Hematopoietic multipotent progenitor cell treated with erythropoietin and hydrocortisone succinate and interleukin-3 and kit ligand, for 8 days (in vitro differentiated cells): ENCODE data around the gene MECP2.

Experiments used
- DNase-seq: peaks from one replicate; pipeline ENCODE4 v3.0.0-alpha.2; 2015

Gene MECP2

DNA sequence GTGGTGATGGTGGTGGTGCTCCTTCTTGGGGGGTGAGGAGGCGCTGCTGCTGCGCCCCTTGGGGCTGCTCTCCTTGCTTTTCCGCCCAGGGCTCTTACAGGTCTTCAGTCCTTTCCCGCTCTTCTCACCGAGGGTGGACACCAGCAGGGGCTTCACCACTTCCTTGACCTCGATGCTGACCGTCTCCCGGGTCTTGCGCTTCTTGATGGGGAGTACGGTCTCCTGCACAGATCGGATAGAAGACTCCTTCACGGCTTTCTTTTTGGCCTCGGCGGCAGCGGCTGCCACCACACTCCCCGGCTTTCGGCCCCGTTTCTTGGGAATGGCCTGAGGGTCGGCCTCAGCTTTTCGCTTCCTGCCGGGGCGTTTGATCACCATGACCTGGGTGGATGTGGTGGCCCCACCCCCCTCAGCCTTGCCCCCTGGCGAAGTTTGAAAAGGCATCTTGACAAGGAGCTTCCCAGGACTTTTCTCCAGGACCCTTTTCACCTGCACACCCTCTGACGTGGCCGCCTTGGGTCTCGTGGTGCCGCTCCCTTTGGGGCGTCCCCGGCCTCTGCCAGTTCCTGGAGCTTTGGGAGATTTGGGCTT, 66.7 kb downstream of the MECP2 start:
- DNase-seq = no peak

DNA sequence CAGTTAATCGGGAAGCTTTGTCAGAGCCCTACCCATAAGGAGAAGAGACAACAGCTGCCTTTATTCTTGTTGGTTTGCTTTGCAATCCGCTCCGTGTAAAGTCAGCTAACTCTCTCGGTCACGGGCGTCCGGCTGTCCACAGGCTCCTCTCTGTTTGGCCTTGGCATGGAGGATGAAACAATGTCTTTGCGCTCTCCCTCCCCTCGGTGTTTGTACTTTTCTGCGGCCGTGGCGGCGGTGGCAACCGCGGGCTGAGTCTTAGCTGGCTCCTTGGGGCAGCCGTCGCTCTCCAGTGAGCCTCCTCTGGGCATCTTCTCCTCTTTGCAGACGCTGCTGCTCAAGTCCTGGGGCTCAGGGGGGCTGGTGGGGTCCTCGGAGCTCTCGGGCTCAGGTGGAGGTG, 67.3 kb downstream of the MECP2 start:
- DNase-seq = no peak

DNA sequence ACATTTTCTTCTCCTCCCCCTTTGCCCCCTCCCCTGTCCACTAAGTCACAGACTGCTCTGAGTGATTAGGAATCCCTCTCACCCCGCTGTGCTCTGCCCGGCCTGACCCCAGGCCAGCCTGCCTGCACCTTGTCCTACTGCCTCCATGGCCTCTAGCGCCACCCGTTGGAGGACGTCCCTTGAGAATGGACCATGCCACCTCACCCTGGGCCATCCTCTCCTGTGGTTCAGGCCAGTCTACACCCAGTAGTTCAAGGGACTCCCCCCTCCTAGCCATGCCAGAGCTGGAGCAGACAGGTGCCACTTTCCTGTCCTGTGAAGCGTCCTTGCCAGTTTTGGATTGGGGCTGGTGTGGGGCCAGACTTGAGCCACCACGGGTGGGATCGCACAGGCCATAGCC, 68.1 kb downstream of the MECP2 start:
- DNase-seq = no peak

DNA sequence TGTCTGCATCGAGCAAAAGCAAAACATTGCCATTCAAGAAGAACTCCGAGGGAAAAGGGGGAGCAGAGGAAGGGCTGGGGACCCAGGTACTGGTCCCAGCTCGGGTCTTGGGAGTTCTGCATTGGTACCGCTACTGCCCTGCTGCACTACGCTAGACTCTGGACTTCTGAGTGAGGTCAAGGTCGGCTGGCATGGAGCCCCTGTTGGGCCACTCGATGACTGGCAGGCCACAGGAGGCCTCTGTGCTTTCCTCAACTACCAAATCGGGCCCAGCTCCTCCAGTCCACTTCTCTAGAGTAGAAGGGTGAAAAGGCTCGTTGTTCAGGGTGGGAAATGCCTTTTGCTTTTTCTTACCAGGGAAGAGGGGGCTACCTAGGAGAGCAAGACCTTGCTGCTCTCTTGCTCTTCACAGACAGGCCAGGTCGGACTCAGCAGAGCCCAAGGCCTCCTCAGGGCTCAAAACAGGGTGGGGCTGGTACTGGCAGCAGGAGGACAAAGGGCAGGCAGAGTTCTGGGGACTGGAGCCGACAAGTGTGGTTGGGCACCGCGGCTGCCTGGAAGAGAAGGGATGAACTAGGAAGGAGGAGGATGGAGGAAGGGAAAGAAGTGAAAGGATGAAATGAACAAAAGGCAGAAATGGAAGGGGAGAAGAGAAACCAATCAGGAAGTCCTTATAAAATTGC, 68.9 kb downstream of the MECP2 start:
- DNase-seq = no peak

DNA sequence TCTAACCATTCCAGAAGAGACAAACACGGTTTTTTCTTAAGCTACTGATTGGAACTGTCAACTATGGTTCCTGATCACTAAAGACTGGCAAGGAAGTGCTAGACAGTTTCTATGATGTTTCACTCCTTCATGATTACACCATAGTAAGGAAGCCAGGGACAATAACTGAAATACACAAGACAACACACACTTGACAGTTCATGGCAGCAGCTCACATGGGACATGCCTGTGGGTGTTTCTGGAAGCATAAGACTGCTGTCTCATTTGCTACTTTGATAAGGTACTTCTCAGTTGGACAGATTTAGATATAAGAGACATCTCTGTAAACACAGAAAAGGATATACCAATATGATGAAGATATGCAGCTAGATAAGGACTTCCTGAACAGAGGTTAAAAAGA, 69.5 kb downstream of the MECP2 start:
- no peak for DNase-seq

DNA sequence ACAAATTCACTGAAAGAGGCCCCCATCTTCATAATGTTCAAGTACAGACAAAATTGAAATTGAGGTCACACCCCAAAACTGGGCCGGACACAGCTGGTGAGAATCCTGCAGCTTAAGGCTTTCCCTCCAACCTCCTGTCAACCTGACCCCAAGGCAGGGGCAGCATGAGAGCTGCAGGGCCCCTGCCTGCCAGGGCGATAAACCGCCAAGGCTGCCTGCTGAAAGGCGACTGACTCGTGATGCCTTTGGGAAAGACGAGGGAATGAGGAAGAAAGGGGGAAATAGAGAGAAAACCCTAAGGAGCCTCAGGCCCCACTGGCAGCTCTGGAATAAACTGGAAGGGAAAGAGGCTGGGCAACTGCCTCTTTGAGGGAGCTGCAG, 70.5 kb downstream of the MECP2 start:
- no peak for DNase-seq

DNA sequence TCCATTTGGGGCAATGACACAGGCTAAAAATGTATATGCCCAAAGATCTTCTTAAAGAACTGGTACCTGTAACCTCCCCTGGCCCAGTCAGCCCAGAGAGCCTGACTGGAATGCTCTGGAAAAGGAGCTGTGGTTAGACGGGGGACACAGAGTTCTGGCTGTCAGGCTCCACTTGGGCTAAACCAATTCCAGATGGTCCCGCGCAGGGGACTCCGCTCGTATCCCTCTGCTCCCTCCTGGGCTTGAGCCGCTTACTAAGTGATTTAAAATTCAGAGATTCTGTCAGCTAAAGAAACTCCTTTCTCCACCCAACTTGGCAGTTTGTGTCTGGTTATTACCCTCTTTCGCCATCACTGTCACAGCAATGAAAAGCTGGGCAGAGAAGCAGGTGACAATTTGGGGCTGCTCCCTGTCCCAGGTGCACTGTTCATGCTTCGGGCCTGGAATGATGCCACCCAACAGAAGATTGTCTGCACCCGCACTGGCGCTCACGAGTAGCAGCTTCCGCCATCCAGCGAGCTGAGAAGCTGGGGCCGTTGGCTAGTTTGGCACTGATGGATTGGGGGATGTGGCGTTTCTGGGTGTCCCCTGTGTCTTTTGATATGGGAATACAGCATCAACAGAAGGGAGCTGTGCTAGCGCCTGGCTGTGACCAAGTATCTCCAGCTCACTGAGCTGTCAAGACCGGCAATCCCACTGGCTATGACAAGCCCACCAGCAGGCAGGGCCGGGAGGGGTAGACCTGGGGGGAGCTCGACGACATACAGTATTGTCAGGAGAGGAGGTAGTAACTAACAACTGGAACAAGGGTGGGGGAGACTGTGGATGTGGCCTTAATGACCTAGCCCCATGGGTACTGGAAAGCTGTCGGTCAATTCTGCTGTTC, 71.1 kb downstream of the MECP2 start:
- DNase-seq = no peak

DNA sequence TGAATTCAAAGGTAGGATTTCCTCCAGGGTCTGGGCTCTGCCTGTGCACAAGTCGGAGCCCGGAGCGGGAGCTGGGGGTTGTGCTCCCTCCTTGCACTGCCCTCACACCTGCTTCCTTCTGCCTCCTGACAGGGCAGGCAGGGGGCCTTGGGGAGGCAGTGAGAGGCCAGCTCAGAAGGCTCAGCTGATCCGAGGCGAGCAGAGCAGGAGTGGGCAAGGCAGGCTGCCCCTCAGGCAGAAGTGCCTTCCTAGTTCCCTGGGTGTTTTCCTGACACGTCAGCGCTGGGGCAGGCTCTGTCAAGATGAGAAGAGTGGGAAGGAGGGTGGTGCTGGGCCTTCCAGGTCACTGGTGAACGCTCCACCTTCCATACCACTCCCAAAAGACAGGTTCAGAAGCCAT, 72.3 kb downstream of the MECP2 start:
- no peak for DNase-seq

DNA sequence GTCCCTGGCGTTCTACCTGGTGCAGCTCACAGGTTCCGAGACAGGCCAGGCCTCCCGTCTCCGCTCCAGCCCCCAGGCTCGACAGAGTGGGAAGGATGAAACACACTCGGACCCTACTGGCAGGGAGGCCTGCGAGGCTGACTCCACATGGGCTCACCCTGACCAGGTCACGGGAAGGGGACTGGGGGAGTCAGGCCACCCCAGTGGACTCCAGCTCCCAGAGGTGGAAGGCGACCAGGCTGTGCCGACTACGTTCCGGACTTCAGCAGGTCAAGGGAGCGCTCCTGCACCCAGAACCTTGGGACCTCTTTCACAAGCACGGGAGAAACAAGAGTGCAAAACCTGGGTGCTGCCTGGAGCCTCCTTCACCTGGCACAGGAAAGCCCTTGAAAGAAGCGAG, 73.2 kb downstream of the MECP2 start:
- DNase-seq = no peak

DNA sequence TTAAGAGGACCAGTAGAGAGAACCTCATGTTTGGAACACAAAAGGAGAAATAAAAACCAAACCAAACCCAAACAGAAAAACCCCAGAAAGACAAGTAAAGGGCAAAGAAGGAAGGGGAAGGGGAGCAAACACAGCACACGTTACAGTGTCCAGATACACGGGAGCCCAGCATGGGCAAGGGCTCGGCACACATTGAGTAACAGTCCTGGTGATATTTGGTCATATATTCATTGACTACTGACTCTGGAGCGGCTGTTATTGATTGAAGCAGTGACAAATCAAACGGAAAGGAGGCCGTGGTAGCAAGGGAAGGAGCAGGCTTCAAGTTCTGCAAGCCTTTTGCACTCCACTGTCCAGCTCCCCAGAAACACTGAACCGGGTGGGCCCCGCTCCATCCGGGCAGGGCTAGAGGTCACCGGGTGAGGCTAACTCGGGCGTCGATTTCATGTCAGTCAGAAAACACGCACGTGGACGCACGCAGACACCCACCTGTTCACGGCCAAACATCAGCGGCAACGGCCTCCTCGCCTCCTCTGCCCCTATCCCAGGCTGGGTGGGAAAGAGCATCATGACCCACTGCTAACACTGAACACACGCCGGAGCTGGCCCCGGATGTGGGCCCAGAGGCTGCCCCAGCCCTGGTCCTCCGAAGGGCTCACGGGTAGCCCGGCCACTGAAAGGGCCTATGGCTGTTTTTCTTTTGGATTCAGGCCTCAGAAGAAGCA, 74.1 kb downstream of the MECP2 start:
- DNase-seq = no peak

DNA sequence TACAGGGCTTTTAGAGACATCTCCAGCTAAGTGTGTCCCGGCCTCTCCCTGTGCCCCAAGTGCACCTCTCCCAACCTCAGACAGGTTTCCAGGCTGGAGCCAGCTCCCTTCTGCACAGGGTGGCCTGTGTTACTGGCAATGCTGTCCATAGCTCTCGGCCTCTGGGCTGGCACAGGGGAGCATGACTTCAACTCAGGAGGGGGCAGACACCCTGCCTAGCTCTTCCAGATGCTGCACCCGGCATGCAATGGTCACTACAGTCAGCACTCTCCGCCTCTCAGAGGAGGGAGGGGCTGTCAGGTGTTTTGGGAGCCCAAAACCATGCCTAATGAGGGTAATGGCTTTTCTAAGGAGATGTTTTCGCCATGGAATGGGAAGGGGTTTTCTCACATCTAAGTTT, 75.4 kb downstream of the MECP2 start:
- no peak for DNase-seq

DNA sequence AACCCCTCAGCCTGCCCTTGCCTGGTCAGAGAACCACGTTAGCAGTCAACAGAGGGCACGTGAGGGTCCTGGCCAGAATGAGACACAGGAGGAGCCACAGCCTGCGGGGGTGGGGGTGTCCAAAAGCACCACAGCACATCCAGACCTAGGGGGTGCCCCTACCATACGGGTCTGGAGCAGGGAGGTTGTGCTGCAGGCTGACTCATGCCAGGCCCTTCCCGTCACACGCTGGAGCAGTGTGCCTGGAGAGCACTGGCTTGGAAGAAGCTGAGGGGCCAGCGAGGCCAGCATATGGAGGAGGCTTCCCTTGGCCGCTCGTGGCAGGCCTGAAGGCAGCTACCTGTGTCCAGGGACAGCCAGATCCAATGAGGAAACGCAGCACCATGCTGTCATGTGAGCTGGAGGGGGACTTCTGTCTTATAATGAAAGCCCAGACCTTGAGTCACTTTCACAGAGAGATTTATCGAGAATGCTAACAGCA, 76.3 kb downstream of the MECP2 start:
- peak; percentile 41 for DNase-seq

DNA sequence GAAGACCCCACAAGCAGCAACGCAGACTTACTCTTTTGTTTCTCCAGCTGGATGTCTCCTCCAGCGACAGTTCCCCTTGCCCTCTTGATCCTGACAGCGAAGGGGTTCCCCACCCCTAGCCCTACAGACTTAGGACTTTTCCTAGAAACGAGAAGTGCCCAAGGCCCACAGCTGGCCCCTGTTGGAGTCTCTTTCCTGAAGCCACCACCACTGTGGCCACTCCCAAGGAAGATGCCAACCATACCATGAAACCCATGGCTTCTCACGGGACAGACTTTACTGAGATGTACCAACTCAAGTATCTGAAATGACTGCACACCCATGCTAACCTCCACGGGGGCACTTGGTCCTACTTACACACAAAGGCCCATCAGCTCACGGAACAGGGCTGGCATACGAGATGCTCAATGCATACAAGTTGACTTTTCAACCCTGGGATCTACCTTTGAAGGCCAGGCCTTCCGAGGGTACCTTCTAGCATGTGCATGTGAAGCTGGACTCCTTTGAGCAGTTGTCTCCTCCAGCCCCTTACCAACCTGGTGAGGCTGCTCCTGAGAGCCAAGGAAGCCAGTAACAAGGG, 76.9 kb downstream of the MECP2 start:
- peak; percentile 34 for DNase-seq

DNA sequence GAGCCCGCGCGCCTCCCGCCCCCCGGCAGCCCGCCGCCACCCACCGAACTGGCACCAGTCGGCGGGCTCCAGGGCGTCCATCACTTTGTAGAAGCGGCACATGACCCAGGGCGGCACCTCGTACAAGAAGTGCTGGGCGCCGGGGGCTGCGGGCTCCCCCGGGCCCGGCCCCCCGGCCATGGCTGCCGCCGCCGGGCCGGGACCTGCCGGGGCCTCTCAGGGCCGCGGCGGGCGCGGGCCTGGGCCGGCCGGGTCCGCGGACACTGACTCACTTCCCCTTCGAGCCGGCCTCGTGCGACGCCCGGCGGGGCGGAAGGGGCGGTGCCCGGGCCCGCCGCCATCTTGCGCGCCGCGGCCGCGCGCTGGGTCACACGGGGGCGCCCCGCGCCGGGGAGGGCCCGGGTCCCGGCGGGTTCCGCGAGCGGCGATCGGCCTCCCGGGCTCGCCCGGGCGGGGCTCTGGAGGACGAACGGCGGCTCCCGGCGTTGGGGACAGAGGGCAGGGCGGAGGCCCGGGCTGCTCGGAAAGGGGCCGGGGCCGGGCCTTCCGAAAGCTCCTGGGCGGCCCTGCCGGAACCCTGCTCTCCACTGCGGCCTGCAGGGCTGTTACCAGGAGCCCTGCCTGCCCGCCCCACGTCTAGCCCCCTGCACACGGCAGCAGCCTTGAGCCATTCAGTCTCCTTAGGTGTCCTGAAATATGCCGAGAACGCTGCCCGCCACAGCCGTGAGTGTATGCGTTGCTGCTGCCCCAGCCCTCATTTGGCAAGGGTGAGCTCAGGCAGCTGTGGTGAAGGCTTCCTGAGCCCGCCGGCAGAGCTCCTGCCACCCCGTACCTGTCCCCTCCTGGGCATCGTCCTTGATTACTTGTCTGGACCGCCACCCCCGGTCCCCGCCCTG, 77.6 kb downstream of the MECP2 start, which contains the start of gene IRAK1:
TSS of gene IRAK1 (minus strand) at position 270 of the 896 bp plus-strand sequence. CDS start at position 180, 90 bp downstream.
- DNase-seq = peak; percentile 49

DNA sequence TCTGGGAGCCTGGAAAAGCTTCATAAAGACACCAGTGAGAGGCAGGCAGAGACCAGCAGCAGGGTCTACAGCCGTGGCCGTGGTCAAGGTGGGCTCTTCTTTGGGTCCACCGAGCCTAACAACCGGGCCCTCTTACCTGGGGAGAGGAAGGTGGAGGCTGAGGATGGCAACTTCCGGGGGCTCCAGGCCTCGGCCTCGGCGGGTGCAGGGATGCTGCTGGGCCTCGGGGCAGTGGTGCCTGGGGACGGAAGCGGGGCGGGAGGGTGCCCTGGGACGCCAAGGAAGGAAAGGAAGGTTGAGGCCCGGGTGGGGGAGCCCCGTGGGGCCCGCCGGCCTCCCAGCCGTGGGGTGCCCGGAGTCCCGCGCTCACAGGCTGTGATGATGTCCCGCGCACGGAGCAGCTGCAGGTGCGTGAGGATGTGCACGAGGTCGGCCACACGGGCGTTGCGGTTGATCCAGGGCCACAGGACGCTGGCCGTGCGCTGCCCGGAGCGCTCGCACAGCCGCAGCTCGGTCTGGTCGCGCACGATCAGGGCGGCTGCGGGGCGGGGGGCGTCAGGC, 78.4 kb downstream of the MECP2 start:
- no peak for DNase-seq

DNA sequence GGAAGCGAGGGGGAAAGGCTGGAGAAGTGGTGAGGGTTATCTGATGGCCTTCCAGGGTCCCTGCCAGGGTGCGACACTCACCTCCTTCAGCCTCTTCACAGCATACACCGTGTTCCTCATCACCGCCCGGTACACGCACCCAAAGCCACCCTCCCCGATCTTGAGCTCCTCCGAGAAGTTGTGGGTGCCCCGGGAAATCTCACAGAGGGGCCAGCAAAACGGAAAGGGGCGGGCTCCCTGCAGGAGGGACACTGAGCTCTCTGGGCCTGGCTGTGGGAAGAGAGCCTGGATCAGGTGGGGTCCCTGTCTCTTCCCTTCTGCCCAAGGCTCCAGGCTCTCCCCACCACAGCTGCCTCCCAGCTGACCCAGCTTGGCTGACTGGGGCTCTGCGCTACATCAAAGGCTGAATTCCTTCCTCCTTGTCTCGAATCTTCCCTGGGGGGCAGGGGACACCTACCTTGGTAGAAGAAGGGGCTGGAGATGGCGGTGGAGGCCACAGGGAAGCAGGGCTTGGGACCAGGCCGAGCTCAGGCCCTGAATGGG, 78.9 kb downstream of the MECP2 start:
- DNase-seq = no peak

DNA sequence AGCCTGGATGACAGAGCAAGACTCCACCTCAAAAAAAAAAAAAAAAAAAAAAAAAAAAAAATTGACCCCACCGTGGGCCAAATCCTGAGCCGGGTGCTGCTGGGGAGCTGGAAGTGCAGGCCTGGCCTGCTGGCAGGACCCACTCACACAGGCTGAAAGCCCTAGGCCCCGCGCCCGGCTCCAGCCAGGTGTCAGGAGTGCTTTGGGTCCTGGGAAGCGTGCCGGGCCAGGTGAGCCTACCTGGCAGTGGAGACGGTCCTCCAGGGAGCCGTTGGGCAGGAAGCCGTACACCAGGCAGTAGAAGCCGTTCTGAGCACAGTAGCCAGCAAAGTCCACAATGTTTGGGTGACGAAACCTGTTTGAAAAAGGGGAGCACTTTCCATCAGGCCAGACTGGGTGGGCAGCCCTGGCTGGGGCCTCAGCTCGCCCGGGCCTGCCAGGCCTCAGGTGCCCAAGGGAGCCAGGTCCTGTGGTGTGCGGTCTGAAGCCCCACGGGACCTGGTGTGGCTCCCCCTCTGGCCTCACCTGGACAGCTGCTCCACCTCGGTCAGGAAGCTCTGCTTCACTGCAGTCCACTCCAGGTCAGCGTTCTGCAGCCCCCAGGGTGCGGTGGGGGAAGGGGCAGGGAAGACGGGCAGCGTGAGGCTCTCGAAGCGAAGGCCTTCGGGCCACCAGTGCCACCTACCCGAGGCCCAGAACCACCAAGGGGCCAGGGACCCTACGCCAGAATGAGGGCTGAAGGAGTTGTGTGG, 79.6 kb downstream of the MECP2 start:
- DNase-seq = no peak

DNA sequence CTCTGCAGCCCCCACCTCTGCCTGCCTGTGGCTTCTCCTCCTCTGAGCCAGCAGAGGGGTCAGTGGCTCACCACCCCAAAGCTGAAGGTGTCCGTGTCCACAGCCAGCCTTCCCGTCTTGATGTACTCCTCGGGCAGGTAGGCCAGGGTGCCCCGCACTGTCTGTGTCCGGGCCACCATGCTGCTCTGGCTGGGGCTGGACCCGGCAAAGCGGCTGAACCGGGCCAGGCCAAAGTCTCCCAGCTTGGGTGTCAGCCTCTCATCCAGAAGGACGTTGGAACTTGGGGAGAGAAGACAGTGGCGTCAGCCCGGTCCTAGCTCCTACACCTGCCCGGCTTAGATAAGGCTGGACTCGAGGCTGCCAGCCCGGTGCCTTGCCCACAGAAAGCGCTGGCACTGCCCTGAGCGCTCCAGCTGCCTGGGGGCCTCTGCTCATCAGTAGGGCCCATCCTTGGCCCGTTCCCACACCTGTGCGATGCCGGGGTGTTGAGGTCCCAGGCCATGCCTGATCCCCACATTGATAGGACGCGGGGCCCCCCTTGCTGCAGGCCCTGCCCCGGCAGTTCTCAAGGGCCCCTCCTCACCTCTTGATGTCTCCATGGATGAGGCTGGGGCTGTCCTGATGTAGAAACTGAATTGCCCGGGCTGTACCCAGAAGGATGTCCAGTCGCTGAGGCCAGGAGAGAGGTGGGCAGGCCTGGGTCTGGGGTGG, 81.0 kb downstream of the MECP2 start:
- peak; percentile 17 for DNase-seq

DNA sequence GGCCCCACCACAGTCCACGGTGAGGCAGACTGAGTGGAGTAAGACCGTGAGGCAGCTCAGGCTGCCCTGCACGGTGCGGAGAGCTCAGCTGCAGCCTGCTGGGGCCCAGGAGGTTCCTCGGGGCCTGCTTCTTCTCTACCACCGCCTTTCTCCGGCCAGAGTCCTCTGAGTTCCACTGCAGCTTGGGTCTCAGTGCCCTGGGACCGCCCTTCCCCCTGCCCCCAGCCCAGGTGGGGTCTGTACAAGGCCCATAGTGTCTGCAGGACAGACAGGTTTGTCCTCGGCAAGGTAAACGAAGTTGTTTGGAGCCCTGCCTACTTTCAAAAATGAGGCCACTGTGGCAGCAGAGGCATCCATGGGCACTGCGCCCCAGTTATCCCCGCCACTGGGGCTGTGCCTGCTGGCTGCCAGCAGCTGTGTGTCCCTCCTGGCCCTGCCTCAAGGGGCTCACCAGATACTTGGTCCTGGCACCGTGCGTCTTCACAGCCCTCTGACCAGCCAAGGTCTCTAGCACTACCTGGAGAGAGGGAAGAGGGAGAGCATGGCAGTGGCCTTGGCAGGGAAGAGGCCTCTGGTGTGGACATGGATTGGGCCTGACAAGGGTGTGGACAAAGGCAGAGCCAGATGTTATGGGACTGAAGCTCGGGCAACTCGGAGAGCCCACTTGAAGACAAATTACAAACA, 81.8 kb downstream of the MECP2 start:
- DNase-seq = no peak
